Fibroblast of skin of abdomen (primary cell): ENCODE data around the gene SUPT3H.

Source experiments
- DNase-seq: peaks from one replicate; pipeline ENCODE4 v3.0.0-alpha.2; 2013

Gene SUPT3H

GRCh38 chr6:44828780-44829179, 549.0 kb downstream of the SUPT3H start:
- DNase-seq, result no peak

DNA sequence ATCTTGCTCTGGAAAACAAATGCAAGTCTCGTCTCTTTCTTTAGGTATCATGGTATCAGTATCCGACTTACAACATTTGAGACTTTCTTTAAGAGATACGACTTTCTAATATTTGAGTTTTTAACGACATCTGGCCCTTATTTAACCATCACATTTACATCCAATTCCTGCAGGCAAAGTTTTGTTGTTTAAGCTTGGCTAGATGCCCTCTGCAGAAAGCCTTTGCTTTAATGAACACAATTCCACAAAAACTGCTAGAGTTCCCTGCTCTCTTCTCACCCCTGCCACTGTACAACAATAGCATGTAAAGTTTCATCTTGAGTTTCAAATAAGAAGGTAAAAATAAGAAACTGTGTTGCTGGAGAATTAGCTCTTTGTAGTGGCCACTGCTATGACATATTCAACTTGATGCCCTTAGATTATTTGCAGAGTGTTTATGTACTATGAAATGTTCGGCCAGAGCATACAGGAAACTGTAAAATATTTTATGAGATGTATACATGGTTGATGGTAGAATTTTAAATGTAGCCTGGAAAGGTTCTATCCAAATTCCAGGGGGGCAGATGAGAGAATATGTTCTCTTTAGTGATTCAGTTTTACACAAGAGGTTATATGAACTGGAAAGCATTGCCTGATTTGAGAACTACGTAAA, 551.6 kb downstream of the SUPT3H start:
- no peak for DNase-seq

DNA sequence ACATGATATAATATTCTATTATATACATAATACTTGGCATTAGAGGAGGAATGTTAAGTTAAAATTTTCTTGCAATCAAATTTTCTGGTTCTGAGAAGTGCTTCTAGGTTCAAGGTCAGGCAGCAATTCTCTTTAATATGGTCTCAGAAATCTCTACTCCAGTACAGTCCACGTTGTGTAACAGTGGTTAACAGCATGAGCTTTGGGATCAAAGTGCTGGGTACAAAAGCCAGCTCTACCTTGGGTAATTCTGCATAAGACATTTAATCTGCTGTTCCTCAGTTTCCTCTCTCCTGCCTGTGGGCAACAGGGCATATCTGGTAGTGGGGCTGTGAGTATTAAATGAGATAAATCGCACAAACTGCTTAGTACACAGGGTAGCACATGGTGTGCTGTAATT, 552.5 kb downstream of the SUPT3H start:
- no peak for DNase-seq

- no peak for DNase-seq
Measured at GRCh38 chr6:44824567-44824966, 553.2 kb downstream of the SUPT3H start.

- no peak for DNase-seq
Measured at GRCh38 chr6:44820759-44821158, 557.0 kb downstream of the SUPT3H start.

DNA sequence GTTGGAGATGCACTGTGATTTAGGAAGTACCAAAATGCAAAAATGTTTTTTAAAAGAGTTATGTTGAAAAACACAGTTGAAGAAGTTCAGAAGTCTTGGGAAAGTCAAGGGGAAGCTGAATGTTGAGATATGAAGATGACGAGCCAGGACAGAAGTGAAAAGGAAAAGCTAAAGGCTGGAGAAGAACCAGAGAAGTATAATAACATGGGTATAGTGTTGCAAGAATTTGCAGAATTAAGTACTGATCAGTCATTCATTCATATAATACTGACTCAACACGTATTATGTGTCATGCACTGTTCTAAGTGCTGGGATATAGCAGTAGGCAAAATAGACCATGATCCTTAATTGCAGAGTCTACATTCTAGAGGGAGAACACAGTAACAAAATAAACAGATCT, 557.4 kb downstream of the SUPT3H start:
- DNase-seq, result peak; percentile 36

DNA sequence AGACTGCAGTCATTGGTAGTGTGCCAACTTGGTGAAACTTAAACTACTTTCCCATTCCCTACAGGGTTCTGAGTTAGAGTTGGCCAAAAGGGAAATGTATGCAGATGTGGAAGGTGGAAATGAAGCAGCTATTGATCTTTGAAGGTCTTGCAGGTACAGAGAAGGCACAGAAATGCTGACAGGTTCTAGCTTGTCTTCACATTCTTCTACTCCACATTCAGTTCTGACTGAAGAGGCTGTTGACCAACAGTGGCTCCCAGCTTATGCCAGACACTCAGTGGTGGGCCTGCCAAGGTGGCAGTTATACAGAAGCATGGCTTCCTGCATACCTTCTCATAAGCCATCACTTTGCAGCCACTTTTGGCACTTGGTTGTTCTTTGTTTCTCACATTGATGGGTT, 566.3 kb downstream of the SUPT3H start:
- no peak for DNase-seq

GRCh38 chr6:44809258-44809657, 568.5 kb downstream of the SUPT3H start:
- DNase-seq, result no peak

GRCh38 chr6:44808148-44808547, 569.6 kb downstream of the SUPT3H start:
- no peak for DNase-seq

DNA sequence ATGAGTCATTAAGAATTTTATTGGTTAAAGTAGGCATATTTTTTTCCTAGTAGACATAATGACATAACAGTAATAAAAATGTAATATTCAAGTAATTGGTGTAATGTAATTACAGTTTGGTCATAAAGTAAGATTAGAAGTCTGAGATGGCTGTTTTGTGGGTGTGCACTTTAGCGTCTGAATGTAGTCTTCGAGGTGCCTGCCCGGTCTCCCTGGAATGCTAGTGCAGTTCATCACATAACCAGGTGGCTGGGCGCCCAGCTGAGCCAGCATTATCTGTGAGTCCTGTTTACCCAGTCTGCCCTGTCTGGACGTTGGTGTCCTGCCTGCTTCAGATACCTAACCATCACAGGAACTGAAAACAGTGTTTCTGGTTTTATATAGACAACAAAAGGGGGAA, 571.1 kb downstream of the SUPT3H start:
- DNase-seq, result peak; percentile 34

DNA sequence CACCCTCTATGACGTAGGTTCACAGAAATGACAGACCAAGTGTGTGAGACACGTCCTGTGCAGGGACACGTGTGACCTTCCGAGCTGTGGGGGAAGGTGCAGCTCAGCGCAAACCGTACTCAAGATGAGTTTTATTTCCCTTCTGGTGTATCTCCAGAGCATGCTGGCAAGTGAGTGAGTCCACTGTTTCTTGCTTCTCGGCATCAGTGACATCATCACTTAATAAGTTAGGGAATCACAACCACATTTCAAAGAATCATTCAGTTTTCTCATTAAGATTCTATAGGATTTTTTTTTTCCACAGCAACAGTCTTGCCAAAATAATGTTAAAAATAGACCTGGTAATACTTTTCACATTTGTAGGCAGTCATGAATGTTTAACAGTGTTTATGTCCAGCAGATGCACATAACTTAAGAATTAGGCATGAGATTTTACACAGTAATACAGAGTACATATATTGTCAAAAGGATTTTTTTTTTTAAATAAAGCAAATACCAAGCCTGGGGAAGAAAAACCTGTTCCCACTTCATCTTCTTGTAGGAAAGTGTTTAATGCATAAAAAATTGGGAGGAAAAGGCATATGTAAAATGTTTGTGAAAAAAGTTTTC, 572.4 kb downstream of the SUPT3H start:
- DNase-seq, result peak; percentile 95

DNA sequence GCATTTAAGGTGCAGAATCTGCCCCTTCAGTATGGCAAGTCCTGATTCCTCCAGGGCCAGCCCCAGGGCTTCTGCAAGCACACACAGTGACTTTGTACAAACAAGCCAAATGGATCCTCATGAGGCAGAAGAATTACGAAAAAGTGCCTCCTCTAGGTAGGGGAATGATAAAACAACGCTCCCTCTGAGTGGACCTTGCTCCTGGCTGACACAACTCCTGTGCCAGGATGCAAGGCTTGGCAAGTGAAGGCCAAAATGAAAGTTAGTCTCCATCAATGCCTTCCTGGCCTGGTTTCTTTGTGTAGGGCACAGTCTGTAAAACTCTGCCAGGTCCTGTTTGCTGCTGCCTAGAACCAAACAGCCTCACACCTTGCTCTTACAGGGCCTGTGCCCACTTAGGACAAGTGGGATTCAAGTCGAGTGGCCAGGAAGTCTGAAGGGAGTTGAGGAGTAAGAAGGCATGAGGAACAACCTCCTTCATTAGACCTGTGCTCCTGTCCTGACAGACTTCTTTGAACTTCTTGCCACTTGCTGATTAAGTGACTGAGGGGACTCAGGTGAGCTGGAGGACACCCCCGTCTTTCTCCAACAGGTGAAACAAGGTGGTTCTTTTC, 573.1 kb downstream of the SUPT3H start:
- DNase-seq, result no peak

DNA sequence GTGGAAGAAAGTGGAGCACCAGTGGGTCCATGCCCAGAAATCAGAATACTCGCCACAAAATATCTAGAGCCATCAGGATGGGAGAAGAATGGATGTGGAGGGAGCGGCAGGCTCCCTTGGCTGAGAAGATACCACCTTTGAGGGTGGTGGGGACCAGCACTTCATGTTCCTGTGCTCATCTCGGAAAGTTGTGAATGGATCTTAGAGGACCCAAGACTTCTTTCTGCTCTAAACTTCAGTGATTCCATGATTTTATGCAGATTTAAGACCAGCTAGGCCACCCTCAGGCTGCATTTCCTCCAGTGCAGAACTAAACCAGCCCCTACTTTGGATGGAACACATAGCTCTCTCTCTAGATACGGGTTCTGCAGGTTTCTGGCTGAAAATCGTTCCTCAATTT, 573.7 kb downstream of the SUPT3H start:
- no peak for DNase-seq

- no peak for DNase-seq
Measured at GRCh38 chr6:44800784-44801592, 576.7 kb downstream of the SUPT3H start.

DNA sequence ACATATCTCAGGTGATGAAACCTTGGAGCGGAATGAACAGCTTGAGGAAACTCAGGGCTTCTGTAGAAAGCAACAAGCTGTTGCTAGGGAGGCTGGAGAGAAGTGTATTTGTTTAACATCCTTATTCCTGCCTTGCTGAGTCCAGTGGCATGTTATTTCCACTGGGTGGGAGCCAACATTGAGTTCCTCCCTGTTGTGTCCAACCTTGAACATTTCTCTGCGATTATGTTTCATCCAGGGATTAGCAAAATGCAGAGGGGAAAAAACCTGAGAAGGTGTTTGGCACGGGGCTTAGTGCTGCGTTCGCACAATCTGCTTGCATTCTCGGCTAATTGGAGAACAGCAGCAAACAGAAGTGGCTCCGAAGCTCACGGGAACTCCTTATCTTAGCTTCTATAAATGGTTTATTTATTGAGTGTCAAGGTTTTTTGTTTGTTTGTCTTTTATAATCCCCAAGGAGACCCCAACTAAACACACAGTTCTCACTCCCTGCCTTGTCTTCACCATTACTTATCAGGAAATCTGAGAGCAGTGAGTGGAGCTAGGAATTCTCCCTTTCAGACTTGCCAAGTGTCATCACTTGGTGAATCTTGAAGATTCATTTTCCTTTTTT, 577.5 kb downstream of the SUPT3H start:
- DNase-seq, result peak; percentile 69

DNA sequence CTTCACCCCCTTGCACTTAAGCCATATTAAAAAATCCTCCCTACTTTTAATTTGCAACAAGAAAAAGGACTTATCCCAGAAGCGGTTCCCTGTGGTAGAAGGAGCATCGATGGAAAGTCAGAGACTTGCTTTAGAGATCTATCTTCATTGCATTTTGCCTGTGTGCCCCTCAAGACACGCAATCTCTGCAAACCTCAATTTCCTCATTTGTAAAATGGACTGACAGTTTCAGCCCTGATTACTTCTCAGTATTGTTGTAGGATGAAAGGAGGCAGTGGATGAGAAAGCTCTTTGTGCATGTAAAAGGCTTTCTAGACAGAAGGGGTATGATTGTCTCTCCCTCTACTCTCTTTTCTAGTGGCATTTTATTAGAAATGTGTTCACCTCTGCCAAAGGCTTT, 580.0 kb downstream of the SUPT3H start:
- no peak for DNase-seq

GRCh38 chr6:44795326-44795725, 582.4 kb downstream of the SUPT3H start:
- no peak for DNase-seq

- no peak for DNase-seq
Measured at GRCh38 chr6:44789806-44790205, 587.9 kb downstream of the SUPT3H start.

DNA sequence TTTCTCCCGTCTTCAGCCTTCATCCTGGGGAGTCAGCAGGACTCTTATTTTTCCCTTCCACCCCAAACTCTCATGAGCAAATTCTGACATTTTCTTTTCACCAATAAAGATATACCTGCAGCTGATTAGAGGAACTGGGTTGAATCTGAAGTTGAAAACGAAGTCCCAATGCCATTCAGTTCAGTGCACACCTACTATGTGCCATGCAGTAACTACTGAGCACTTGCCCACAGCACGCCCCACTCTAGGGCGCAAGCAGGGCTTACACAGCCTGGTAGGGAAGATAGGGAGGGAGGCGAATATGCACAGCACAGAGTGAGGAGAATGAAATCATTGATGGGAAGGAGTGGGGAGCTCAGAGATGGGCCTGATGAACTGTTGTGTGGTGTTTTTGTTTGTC, 588.7 kb downstream of the SUPT3H start:
- DNase-seq, result no peak

DNA sequence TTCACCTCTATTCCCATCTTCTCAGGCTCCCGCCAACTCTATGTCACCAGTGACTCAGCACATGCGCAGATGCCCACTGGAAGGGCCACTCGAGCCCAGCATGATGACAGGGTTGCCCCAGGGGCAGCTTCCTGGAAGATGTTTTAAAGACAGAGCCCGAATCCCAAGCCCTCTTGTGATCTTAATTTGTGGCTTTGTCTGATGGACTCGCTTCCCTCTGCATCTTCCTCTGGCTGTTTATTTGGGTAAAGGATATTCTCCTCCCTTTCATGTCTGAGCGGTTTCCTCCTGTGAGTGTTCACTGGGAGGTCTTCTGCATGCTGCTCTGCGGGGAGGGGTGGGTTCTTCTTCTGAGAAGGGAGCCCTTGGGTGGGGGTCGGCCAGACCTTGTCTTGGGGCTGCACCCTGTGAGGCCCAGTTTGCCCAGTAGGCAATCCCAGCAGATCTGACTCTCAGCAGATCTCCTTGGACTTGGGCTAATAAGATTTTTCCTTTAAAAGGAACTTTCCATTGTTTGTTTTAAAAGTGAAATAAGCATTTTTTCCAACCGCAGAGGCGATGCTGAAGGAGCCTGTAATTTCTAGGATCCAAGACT, 589.2 kb downstream of the SUPT3H start:
- DNase-seq, result no peak

DNA sequence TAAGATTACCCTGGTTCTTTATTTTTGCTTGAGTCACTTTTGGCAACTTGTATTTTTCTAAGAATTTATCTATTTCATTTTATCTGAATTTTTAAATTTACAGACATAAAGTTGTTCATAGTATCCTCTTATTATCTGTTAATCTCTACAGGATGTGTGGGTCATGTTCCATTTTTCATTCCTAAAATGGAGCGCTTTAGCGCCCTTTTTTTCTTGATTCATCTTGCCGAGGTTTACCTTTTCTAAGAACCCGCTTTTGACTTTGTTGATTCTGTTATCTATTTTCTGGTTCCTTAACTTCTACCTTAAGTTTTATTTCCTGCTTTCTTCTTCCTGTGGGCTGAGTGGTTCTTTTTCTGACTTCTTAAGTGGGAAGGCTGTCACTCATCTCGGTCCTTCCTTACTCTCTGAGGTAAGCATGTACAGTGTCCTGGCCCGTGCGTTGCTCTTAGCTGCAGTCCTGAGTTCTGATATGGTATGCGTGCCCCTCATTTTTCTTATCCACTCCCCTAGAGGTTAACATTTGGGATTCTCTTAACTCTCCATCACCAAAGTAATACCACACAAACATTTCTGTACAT, 590.4 kb downstream of the SUPT3H start:
- no peak for DNase-seq

DNA sequence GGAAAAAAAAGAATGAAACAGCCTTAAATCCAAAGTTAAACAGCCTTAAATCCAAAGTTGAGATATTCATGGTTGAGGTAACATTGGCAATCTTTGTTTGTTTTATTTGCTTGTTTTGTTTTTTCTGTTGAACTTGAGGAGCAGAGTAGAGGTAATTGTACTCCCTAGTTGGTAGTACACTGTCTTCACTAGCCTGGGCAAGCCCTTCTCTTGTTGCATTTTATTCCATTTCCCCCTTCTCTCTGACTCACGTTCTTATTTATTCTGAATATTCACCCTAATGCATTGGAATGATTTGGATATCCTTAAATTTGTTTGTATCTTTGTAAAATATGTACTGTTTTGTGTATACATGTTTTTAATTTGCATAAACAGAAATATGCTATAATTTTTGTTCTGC, 592.6 kb downstream of the SUPT3H start:
- DNase-seq, result no peak
